Sciatic nerve (tissue), 2 donors: Measurements from ENCODE around the gene CPTP. TPM values are rescaled to one million over a fixed set of nuclear protein-coding genes. Genes with fewer than 3 reads are reported as not detected.
"Not testable (repeated sequence)": the region's sequence is repeated elsewhere in the genome, so short reads cannot be mapped to it uniquely, and the experiment has no call there.

Experiments
- ATAC-seq: fragments of 200-7000 bp; cut with Tn5 transposase; one replicate; pipeline ENCODE4 v1.9.1; 2020; ENCODE audit warnings: mild to moderate bottlenecking, moderate library complexity
- DNase-seq: peaks from one replicate; pipeline ENCODE4 v3.0.0-alpha.2; 2020; ENCODE audit warnings: low spot score
- intact Hi-C: fragments of 100-400 bp; cut with DNase I; formaldehyde crosslinking; loops from one replicate; pipeline ENCODE4 v1.14.2; 2022
- total RNA-seq: library from RNA; stranded (reverse); fragmentation: NEBNext Ultra II Directional; extraction: Animal tissue kit (Norgen Biotek cat#: 25700); gene quantifications from one replicate; pipeline ENCODE4 v1.2.1, GENCODE V29; 2021
- donor health status: DM: no; HTN: no; CAD: no.
- donor health status: DM: no; HTN: no; CAD: no.

CPTP gene
- total RNA-seq, 1 donor from 2014 or later = 15.7 TPM

DNA sequence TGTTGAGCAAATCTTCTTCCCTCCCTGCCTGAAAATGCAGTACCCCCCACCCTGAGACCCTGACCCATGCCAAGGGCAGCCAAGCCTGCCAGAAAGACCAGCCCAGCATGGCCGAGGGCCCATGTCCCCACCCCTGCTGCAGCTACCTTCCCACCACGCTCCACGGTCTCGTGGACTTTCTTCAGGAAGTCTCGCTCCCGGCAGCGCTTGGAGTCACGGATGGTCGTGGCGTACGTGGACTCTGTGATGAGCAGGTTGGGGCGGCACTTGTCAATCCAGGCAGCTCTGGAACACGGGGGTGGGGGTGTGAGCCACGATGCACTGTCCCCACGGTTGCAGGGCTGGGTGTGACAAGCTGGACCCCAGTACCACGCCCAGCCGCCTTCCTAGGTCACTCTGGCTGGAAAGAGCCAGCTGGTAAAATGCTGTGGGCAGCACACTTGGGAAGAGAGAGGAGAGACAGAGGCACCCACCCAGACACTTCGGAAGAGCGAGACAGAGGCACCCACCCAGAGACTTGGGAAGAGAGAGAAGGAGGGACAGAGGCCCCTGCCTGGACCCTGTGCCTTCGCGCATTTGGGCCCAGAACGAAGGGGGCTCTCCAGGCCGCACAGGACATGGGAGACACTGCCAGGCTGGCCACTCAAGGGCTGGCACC is 9.8 kb upstream of the CPTP start:
- intact Hi-C loops = no loop called here
- DNase-seq = no peak
- ATAC-seq = no peak

DNA sequence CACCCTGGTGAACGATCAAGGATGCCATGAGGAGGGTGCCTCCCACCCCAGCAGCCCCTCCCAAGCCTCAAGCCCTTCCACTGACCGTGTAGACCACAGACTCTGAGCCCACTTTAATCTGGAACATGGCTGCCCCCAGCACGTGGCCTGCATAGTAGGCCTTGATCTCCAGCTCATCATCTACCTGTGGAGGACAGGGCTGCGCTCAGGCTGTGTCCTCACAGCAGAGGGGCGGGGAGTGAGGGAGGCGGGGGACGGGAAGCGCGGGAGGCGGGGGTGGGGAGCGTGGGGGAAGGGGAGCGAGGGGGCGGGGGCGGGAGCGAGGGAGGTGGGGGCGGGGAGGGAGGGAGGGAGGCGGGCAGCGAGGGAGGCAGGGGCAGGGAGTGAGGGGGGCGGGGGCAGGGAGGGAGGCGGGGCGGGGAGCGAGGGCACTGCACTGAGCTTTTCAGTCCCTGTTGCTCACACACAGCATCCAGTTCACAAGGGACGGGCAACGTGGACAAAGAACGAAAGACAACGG is 9.1 kb upstream of the CPTP start:
- DNase-seq (no peak), ATAC-seq (no peak)
- intact Hi-C loops = no loop called here

DNA sequence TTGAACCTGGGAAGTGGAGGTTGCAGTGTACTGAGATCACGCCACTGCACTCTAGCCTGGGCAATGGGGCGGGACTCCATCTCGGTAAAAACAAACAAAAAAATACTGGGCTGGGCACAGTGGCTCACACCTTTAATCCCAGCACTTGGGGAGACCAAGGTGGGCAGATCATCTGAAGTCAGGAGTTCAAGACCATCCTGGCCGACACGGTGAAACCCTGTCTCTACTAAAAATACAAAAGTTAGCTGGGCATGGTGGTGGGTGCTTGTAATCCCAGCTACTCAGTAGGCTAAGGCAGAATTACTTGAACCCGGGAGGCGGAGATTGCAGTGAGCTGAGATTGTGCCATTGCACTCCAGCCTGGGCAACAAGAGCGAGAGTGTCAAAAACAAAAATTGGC is 8.4 kb upstream of the CPTP start:
- intact Hi-C loops, DNase-seq, ATAC-seq: not testable (repeated sequence)

DNA sequence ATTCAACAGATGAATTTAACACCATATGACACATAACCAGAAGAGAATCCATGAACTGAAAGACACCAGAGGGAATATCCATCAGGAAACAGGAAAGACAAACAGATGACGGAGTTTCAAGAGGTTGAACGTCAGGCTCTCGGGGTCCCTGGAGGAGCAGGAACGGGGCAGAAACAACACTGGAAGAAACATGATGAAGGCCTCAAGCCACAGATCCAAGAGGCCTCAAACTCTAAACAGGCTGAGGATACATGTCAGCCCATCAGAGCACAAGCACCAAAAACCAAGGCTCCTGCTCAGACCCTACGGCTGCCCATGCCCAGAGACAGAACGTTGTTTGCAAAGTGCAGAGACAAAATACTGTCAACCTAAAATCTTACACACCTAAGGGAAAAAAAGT is 7.2 kb upstream of the CPTP start:
- no peak for ATAC-seq
- intact Hi-C loops = no loop called here
- DNase-seq = no peak

DNA sequence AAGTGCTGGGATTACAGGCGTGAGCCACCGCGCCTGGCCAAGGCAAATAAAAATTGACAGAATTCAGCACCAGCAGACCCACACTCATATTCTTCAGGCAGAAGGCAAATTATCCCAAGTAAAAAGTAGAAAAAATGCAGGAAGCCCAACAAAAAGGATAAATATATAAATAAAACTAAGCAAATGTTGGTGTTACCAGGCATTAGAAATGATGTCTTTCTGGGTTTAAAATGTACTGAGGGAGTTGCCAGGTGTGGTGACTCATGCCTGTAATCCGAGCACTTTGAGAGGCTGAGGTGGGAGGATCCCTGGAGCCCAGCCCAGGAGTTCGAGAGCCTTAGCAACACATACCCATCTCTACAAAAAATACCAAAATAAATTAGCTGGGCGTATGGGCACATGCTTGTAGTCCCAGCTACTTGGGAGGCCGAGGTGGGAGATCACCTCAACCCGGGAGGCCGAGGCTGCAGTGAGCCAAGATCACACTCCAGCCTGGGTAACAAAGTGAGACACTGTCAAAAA is 6.4 kb upstream of the CPTP start:
- ATAC-seq (peak; percentile 78), DNase-seq (no peak)
- intact Hi-C loops = no loop called here

DNA sequence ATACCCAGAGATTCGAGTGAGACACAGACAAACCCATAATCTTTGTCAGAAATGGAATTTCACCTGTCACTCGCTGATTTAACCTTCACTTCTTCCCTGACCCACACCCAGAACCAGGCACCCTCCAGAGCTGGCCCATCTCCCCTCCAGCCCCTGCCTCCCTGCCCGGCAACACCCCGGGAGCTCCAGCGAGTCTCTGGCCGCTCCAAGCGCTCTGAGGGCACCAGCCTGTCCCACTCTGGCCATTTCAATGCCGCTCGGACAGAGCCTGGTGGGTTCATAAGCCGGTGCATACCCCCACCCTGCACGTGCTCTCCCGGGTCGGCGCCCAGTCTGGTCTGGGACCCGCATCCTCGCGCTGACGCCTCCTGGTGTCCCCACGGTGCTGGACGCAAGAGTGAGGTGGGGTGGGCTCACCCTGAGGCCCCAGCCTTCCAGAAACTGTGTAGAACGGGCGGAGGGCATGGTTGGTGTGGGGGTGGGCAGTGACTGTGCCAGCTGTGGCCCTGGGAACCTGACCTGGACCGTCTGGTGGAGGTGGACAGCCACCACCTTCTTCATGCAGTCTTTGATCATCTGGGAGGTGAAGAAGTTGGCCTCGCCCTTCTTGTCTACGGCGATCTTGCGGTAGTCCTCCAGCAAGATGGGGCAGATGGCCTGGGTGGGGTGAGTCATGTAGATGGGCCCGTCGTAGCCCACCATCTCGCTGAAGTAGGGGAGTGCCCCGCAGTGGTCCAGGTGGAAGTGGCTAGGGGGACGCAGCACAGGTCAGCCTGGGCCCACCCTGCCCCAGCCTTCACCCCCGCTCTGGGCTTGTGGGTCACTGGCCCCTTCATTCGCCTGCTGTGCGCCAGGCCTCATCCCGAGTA is 5.6 kb upstream of the CPTP start:
- DNase-seq (no peak), ATAC-seq (no peak)
- intact Hi-C loops = no loop called here

DNA sequence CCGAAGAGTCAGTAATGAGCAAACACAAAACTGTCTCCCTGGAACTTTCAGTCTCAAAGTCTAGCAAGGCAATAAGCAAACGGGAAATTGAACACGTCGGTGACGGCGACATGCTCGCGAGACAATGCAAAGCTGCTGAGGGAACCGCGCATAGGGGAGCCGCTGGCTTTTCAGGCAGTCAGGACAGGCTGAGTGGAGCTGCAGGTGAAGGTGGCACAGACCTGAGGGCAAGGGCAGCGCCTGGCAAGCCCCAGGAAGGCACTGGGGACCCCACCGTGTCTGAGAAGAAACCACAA is 5.0 kb upstream of the CPTP start:
- no peak for DNase-seq
- intact Hi-C loops = no loop called here
- ATAC-seq = no peak

DNA sequence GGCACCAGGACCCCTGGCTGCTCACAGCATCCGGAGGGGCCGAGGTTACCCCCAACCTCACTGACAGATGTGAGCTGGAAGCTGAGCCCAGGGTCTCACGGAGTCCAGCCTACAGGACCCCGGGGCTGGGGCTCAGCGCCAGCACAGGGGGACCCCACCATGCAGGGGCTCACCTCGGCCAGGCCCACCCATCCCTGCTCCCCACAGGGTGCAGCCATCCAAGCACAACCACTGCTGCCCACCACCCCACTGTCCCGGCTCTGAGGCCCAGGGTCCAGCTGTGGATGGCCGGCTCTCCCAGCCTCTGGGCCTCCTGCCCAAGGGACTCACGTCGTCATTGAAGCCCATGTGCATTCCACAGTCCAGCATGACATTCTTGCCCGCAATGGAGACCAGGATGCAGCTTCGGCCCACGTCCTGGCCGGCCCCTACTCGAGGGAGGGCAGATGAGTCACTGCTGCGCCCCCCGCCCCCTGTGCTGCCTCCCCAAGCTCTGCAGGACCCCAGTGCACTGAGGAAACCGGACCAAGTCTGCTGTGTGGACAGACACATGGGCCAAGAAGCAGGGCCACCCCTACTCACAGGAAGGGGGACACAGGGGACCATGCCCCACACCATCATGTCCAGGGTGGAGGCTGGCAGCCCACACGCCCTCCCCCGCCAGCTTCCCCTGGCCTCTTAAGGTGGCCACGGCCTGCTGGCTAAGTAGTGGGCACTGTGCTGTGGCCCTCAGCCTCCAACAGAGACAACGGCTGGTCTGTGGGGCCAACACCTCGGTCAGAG is 3.7 kb upstream of the CPTP start:
- no peak for DNase-seq
- no peak for ATAC-seq
- intact Hi-C loops = no loop called here

DNA sequence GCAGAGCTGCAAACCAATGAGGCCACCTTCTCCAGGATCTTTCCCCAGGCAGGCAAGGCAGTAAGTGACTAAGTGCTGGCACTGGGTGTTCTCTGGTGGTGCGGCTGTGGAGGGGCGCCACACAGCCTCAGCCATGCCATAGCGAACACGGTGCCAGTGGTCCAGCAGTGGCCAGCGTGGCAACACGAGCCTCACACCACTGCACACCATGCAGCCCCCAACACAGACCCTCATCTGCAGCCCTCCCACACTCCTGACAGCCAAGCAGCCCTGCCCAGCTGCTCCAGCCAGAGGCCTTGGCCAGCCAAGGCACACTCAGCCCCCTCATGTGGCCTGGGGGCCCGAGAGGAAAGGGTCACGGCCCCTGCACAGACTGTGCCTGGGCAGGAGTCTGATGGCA is 3.1 kb upstream of the CPTP start:
- intact Hi-C loops = no loop called here
- DNase-seq (no peak), ATAC-seq (no peak)

DNA sequence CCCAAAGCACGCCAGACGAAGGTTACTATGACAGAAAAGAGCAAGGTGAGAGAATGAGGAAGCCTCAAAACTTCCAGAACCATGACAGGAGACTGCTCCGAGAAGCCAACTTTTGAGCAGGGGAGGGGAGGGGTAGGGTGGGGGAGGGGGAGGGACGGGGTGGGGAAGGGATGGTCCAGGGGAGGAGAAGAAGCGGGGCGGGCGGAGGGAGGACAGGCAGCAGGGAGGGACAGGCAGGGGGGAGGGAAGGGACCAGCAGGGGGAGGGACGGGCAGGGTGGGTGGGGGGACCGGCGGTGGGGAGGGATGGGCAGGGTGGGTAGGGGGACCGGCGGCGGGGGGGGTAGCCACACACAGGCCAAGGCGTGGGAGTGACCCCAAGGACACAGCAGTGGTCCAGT is 2.2 kb upstream of the CPTP start:
- intact Hi-C loops = no loop called here
- DNase-seq (no peak), ATAC-seq (no peak)

DNA sequence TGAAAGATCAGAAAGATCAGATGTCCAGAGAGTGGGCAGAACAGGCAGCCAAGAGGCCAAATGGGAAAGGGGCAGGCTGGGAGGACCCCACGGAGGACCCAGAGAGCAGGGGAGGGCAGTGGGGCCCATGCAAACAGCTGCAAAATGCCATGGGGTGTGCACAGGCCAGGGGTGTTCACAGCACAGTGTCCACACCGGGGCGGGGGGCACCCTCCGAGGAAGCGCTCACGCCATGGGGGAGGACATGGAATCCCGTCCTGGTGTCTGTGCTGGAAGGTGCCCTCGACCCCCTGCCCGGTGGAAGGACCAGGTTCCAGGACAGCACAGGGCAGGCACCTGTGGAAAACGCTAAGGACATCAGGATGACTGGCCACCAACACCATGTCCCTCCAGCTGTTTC is 1.6 kb upstream of the CPTP start:
- DNase-seq (no peak), ATAC-seq (no peak)
- intact Hi-C loops = no loop called here

DNA sequence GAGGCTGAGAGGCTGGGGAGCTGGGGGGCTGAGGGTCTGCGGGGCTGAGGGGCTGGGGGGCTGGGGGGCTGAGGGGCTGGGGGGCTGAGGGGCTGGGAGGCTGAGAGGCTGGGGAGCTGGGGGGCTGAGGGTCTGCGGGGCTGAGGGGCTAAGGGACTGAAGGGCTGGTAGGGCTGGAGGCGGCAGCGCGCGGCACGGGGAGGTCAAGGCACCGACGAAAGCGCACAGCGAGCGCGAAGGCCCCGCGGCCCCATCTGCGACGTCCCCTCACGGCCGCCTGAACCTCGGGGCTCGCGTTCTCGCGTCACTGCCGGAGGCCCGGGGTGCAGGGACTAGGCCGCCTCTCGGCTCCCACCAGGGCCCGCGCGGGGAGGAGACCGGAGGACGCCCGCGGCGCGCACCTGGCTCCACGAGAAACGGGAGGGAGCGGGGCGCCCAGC is 498 bp upstream of the CPTP start:
- intact Hi-C loops = no loop called here
- ATAC-seq (no peak), DNase-seq (no peak)

DNA sequence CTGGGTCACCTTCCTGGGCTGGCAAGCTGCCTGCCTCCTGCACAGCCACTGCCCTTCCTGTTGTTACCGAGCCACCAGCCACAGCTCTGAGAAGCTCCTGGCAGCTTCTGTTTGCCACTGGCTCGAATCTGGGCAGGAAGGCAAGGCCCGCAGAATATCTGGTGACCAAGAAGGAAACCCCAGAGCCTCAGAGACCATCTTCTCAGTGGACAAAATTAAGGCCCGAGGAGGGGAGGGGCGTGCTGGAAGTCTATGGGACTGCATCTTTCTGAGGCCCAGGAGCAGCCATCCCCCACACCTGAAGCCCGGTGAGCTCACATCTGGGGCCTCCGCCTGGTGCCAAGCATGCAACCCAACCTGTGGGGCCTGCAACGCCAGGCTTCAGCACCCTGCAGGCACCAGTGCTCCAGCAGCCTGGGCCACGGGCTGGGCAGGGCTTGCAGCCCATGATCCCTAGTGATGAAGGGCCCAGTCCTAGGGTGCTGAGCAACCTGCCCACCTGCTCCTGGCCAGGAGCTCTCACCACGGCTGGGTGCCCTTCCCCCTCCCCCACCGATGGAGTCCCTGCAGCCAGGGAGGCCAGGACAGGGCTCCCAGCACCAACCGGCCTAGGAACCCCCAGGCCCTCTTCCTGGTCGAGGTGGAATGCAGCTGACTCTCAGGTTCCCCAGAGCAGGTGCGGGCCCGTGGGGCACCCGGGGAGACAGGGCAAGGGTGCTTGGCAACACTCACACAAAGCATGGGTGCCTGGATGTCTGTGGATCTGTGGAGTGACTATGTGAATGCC is 879 bp downstream of the CPTP start:
- intact Hi-C loops = no loop called here
- ATAC-seq = no peak
- DNase-seq = no peak

DNA sequence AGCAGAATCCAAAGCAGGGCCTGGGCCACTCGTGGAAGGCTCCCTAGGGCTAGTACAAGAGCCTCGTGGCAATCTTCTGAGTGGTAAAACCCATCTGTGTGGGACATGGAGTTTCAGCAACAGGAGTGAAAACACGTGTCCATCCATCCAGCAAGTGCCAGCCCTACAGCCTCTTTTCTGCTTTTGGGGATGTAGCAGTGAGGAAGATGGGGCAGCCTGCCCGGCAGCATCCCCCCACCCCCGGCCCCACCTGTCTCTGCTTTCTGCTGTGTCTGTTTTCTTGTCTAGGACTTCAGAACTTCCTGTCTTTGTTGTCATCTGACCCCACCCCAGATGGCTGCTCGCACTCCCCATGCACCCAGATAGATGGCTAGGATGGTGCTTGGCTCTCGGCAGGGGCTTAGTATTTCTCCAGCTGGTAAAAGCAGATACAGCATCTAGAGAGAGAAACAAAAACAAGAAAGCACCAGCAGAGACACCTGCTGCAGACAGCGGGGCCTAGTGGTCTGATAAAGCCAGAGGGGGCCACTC is 1.5 kb downstream of the CPTP start:
- ATAC-seq = no peak
- no peak for DNase-seq
- intact Hi-C loops = no loop called here

DNA sequence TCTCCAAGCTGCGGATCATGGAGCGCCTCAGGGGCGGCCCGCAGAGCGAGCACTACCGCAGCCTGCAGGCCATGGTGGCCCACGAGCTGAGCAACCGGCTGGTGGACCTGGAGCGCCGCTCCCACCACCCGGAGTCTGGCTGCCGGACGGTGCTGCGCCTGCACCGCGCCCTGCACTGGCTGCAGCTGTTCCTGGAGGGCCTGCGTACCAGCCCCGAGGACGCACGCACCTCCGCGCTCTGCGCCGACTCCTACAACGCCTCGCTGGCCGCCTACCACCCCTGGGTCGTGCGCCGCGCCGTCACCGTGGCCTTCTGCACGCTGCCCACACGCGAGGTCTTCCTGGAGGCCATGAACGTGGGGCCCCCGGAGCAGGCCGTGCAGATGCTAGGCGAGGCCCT is 2.7 kb downstream of the CPTP start:
- ATAC-seq (no peak), DNase-seq (no peak)
- intact Hi-C loops = no loop called here

DNA sequence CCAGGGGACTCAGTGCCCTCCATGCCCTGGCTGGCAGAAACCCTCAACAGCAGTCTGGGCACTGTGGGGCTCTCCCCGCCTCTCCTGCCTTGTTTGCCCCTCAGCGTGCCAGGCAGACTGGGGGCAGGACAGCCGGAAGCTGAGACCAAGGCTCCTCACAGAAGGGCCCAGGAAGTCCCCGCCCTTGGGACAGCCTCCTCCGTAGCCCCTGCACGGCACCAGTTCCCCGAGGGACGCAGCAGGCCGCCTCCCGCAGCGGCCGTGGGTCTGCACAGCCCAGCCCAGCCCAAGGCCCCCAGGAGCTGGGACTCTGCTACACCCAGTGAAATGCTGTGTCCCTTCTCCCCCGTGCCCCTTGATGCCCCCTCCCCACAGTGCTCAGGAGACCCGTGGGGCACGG is 3.7 kb downstream of the CPTP start:
- intact Hi-C loops = no loop called here
- no peak for DNase-seq
- ATAC-seq = no peak

DNA sequence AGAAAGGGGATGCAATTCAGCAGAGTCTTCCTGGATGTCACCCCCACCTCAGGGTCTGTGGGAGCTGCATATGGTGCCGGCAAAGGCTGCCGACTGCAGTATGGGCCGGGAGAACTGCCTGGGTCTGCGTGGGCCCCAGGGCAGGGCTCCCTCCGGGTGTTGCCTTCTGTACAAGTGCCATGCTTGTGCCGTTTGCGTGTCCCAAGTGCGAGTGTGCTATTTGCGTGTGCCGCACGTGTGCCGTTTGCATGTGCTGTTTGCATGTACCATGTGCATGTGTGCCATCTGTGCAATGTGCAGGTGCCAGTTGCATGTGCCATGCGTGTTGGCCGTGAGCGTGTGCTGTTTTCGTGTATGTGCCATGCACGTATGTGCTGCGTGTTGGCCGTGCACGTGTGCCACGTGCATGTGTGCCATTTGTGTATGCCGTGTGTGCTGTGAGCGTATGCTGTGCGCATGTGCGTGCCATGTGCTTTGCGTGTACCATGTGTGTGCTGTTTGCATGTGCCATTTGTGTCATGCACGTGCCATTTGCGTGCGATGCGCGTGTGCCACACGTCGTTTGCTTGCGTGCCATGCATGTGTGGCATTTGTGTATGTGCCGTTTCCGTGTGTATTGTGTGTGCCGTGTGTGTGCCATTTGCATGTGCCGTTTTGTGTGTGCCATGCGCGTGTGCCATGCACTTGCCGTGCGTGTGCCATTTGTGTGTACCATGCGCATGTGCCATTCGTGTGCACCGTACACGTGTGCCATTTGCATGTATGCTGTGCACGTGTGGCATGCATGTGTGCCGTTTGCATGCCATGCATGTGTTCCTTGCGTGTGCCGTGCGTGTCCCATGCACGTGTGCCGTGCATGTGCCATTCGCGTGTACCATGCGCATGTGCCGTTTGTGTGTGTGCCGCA is 5.0 kb downstream of the CPTP start:
- no peak for ATAC-seq
- no peak for DNase-seq
- intact Hi-C loops = no loop called here
